Endothelial cell of umbilical vein (primary cell): ENCODE data around the gene ENAH. TPM values are rescaled to one million over a fixed set of nuclear protein-coding genes. Genes with fewer than 3 reads are reported as not detected.

ENCODE experiments used
- BruUV-seq: library from RNA; stranded (reverse); fragments of 400-500 nt; replicated peaks from 2 replicates; lab custom pipeline; 2021; lab: Mats Ljungman, UMichigan
- CTCF ChIA-PET: fragments of 300-600, 350-600 bp; sonication (Branson Sonifier 250); formaldehyde crosslinking; loops from one replicate; lab custom pipeline; 2021; ENCODE audit warnings: antibody characterized with exemption, inconsistent platforms; lab: Charles Lee
- POLR2A ChIA-PET: fragments of 300-600, 350-600 bp; sonication (Branson Sonifier 250); formaldehyde crosslinking; loops from one replicate; lab custom pipeline; 2021; ENCODE audit warnings: antibody characterized with exemption, inconsistent platforms; lab: Charles Lee
- DNase-seq: peaks from one replicate; pipeline ENCODE4 v3.0.0-alpha.2; 2011; ENCODE audit warnings: low read depth, low spot score
- FAIRE-seq: peaks from 2 replicates; lab custom pipeline; 2011; peaks lifted over from hg19 to GRCh38; lab: Jason Lieb, UNC
- H2AFZ ChIP-seq: 2 replicates; pipeline ENCODE4 v1.6.0; 2012; ENCODE audit warnings: low read depth, low read length, control low read depth, inconsistent platforms
- H3K27ac ChIP-seq: 2 replicates; pipeline ENCODE4 v1.5.1; 2011; ENCODE audit warnings: low read depth, mild to moderate bottlenecking, control low read depth, low read length, moderate library complexity; ENCODE audit not compliant: insufficient read depth
- H3K27me3 ChIP-seq, 2 experiments: 2 replicates each; pipeline versions ENCODE4 v1.6.0 to v1.6.1; 2011; ENCODE audit warnings: low read length in 2 of 2, mixed read lengths in 1 of 2; ENCODE audit not compliant: control insufficient read depth in 2 of 2, insufficient read depth in 2 of 2
- H3K36me3 ChIP-seq, 2 experiments: 2 replicates in 1 of 2; 3 replicates in 1 of 2; pipeline ENCODE4 v1.5.1; 2011; ENCODE audit warnings: low read length in 2 of 2, mild to moderate bottlenecking in 1 of 2, moderate library complexity in 1 of 2; ENCODE audit not compliant: control insufficient read depth in 2 of 2, insufficient read depth in 2 of 2; ENCODE audit errors: extremely low read depth in 1 of 2
- H3K4me1 ChIP-seq: 3 replicates; pipeline ENCODE4 v1.5.1; 2011; ENCODE audit warnings: mild to moderate bottlenecking, low read length; ENCODE audit not compliant: control insufficient read depth, insufficient read depth; ENCODE audit errors: extremely low read depth
- H3K4me2 ChIP-seq: 2 replicates; pipeline ENCODE4 v1.6.1; 2011; ENCODE audit warnings: low read length, control low read depth, mixed read lengths; ENCODE audit not compliant: insufficient read depth
- H3K4me3 ChIP-seq, 3 experiments: fragments of 200-600 bp in 1 of 3; sonication (generic), shearing (Covaris generic) in 1 of 3; replicated peaks in 1 of 3; 2 replicates each; pipeline ENCODE4 v1.5.1; 2011 to 2016; ENCODE audit warnings: control low read depth in 3 of 3, low read length in 3 of 3, mild to moderate bottlenecking in 2 of 3, inconsistent platforms in 1 of 3, low read depth in 1 of 3, moderate library complexity in 1 of 3; ENCODE audit not compliant: insufficient read depth in 1 of 3
- H3K79me2 ChIP-seq: 2 replicates; pipeline ENCODE4 v1.6.0; 2012; ENCODE audit warnings: low read length, inconsistent platforms; ENCODE audit not compliant: control insufficient read depth, insufficient read depth
- H3K9ac ChIP-seq: replicated peaks from 2 replicates; pipeline ENCODE3; 2011; ENCODE audit warnings: low read length, control low read depth; ENCODE audit not compliant: insufficient read depth; ENCODE audit errors: extremely low read depth
- H3K9me1 ChIP-seq: replicated peaks from 3 replicates; pipeline ENCODE4 v1.6.0; 2011; ENCODE audit warnings: mild to moderate bottlenecking, low read length; ENCODE audit not compliant: control insufficient read depth, insufficient read depth; ENCODE audit errors: extremely low read depth
- H3K9me3 ChIP-seq: replicated peaks from 2 replicates; pipeline ENCODE4 v1.5.1; 2012; ENCODE audit warnings: low read length, inconsistent platforms; ENCODE audit not compliant: control insufficient read depth, insufficient read depth
- H4K20me1 ChIP-seq: replicated peaks from 2 replicates; pipeline ENCODE3; 2011; ENCODE audit warnings: mild to moderate bottlenecking, low read length; ENCODE audit not compliant: control insufficient read depth, insufficient read depth; ENCODE audit errors: extremely low read depth
- CTCF ChIP-seq, 2 donors: IDR thresholded peaks; 1 replicate in 1 of 2; 2 replicates in 1 of 2; pipeline ENCODE4 v1.5.1; 2011; ENCODE audit warnings: low read length in 2 of 2, mild to moderate bottlenecking in 2 of 2, moderate library complexity in 2 of 2, control low read depth in 1 of 2, inconsistent platforms in 1 of 2, low read depth in 1 of 2; ENCODE audit not compliant: insufficient read depth in 1 of 2; ENCODE audit errors: extremely low read depth in 1 of 2
- EZH2 ChIP-seq: IDR thresholded peaks from 2 replicates; pipeline ENCODE4 v1.6.1; 2012; ENCODE audit warnings: borderline replicate concordance, low read depth, mild to moderate bottlenecking, moderate library complexity, low read length, inconsistent platforms; ENCODE audit not compliant: severe bottlenecking
- FOS ChIP-seq: IDR thresholded peaks from 2 replicates; pipeline ENCODE4 v1.6.1; 2011; ENCODE audit warnings: mild to moderate bottlenecking, low read length, moderate library complexity, borderline replicate concordance; ENCODE audit not compliant: insufficient read depth
- GATA2 ChIP-seq: IDR thresholded peaks from 2 replicates; pipeline ENCODE4 v1.7.0; 2011; ENCODE audit warnings: low read depth, mild to moderate bottlenecking, moderate library complexity, mixed read lengths, low read length; ENCODE audit not compliant: insufficient read length, insufficient read depth
- JUN ChIP-seq: IDR thresholded peaks from 2 replicates; pipeline ENCODE4 v1.6.1; 2011; ENCODE audit warnings: borderline replicate concordance, low read depth; ENCODE audit not compliant: insufficient read length, insufficient read depth
- MAX ChIP-seq: IDR thresholded peaks from 2 replicates; pipeline ENCODE4 v1.6.1; 2011; ENCODE audit not compliant: insufficient read depth, insufficient read length
- MYC ChIP-seq: IDR thresholded peaks from one replicate; pipeline ENCODE4 v1.6.1; 2011; ENCODE audit warnings: mild to moderate bottlenecking, low read depth, low read length
- POLR2A ChIP-seq: IDR thresholded peaks from 2 replicates; pipeline ENCODE4 v1.6.1; 2012; ENCODE audit warnings: low read depth, mild to moderate bottlenecking, control low read depth, low read length
- POLR2AphosphoS5 ChIP-seq: IDR thresholded peaks from 2 replicates; pipeline ENCODE4 v1.6.1; 2012; ENCODE audit warnings: low read depth, mild to moderate bottlenecking, control low read depth, low read length, moderate library complexity; ENCODE audit not compliant: insufficient read depth
- dilution Hi-C: fragments of 300-500 bp; cut with MboI; formaldehyde crosslinking; loops from one replicate; pipeline ENCODE4 v1.15.0; 2019; ENCODE audit warnings: low sequenced_read_pairs; ENCODE audit not compliant: extremely low pct_ligation_motif_present
- intact Hi-C: fragments of 100-400 bp; cut with micrococcal nuclease; formaldehyde crosslinking; loops from one replicate; pipeline ENCODE4 v1.10.0; 2022
- polyA plus RNA-seq, 4 experiments: library from polyadenylated mRNA; depleted of rRNA in 3 of 4; stranded (reverse) in 3 of 4; unstranded in 1 of 4; fragments of >200 nt; gene quantifications; 2 replicates each; pipeline versions ENCODE4 v1.2.1 to v1.2.3, GENCODE V29; 2011 to 2012; ENCODE audit warnings: missing spikeins in 1 of 4
- total RNA-seq: library from RNA; stranded (reverse); gene quantifications from 2 replicates; pipeline ENCODE4 v1.2.3, GENCODE V29; 2021

ENAH gene
- total and polyA plus RNA-seq, 2 donors (not counting 3 experiments of a cell fraction or from before 2014, with no cell fraction given), result 19.9 to 95.6 TPM

GRCh38 chr1:225470211-225471108 lies 182.5 kb downstream of the ENAH start:
- POLR2A ChIA-PET, result no interaction called here
- DNase-seq (no peak), FAIRE-seq (no peak)
- peaks cover 17% of the 10 kb centered on the region for H3K4me1 ChIP-seq
- no peak for TF ChIP-seq FOS
- TF ChIP-seq POLR2AphosphoS5, result no peak
- no peak for TF ChIP-seq MAX
- no peak for TF ChIP-seq CTCF (IDR thresholded peaks at IDR 0.05; ENCODE audit: extremely low read depth in 1 of 2, insufficient read depth in 1 of 2, low read depth in 1 of 2, low read length in 2 of 2)
- TF ChIP-seq GATA2, result no peak
- TF ChIP-seq EZH2, result no peak
- TF ChIP-seq MYC, result no peak
- TF ChIP-seq POLR2A, result no peak
- TF ChIP-seq JUN, result no peak
- H2AFZ ChIP-seq, result no peak overlapping the region
- H3K79me2 ChIP-seq, result no peaks in the 10 kb centered on the region
- dilution Hi-C loops, result no loop called here
- no peaks in the 10 kb centered on the region for H3K36me3 ChIP-seq
- no peaks in the 10 kb centered on the region for H4K20me1 ChIP-seq
- no peak overlapping the region for H3K9ac ChIP-seq
- H3K9me1 ChIP-seq, result no peaks in the 10 kb centered on the region
- intact Hi-C loops, result no loop called here
- no TSS peak for BruUV-seq
- H3K4me2 ChIP-seq, result no peak overlapping the region
- no peak overlapping the region for H3K4me3 ChIP-seq
- H3K27ac ChIP-seq, result no peak overlapping the region
- no peaks in the 10 kb centered on the region for H3K27me3 ChIP-seq
- H3K9me3 ChIP-seq, result no peaks in the 10 kb centered on the region
- CTCF ChIA-PET, result interaction anchor here (0.9 to 2.1 kb wide), 2 partner anchors 29 to 441 kb away, joined by 3 to 6 read pairs; no protein-coding TSS in a partner anchor
